COLO668 (cell line): ENCODE data around the gene MIPOL1.
"Not testable (repeated sequence)": the region's sequence is repeated elsewhere in the genome, so short reads cannot be mapped to it uniquely, and the experiment has no call there.

Experiments
- DNase-seq: peaks from one replicate; lab custom pipeline; 2025; ENCODE audit not compliant: unreplicated experiment; lab: John Stamatoyannopoulos, UW

The MIPOL1 gene

GRCh38 chr14:37447883-37448391 is 250.2 kb downstream of the MIPOL1 start:
- DNase-seq: no peak

GRCh38 chr14:37452323-37452722 is 254.6 kb downstream of the MIPOL1 start:
- no peak for DNase-seq

DNA sequence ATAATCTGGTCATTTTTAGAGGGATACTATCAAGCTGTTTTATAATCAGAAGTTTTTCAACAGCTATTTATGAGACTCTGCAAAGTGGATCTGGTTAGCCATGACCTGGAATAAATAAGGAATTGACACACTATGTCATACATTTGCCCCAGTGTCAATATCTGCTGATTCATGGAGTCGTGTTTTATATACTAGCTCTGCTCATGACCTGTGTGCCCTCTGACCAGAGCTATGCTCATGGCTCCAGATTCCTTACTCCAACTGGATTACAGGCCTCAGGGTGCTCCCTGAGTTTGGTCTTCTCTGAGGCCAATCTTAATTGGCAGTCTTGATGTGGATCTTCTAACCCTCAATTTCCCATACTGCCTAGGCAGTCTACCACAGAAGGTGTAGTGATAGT is 256.2 kb downstream of the MIPOL1 start:
- DNase-seq: no peak

DNA sequence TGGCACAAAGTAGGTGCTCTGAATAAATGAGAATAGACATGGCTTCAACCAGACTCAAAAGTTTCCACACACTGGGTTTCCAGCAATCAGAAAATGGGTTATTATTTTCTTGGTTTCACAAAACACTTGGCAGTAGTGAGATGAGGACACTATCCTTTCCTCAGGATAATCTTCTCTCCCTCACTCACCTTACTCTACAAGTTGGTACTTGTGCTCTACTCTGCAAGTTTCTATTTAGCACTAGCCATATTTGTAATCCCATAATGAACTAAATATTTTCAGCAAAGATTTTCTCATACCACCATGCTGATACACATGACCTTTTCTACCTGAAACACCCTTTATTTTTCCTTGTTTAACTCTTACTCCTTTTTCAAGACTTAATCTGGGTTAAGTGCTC is 259.6 kb downstream of the MIPOL1 start:
- no peak for DNase-seq

GRCh38 chr14:37462426-37462825 is 264.7 kb downstream of the MIPOL1 start:
- DNase-seq: not testable (repeated sequence)

DNA sequence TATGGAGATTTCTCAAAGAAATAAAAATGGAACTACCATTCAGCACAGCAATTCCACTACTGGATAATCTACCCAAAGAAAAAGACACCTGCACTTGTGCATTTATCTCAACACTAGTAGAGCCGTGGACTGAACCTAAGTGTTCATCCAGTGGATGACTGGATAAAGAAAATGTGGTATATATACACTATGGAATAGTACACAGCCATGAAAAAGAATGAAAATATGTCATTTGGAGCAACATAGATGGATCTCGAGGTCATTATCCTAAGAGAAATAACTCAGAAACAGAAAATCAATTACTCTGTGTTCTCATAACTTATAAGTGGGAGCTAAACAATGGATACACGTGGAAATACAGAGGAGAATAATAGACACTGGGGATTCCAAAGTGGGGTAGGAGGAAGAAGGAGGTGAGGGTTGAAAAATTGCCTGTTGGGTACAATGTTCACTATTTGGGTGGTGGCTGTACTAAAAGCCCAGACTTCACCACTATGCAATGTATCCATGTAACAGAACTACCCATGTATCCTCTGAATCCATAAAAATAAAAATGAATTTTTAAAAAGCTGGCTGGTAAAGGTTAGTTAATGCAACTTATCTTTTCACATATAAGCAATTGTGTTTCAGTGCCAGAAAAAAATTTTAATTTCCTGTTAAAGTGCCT is 266.6 kb downstream of the MIPOL1 start:
- no peak for DNase-seq

DNA sequence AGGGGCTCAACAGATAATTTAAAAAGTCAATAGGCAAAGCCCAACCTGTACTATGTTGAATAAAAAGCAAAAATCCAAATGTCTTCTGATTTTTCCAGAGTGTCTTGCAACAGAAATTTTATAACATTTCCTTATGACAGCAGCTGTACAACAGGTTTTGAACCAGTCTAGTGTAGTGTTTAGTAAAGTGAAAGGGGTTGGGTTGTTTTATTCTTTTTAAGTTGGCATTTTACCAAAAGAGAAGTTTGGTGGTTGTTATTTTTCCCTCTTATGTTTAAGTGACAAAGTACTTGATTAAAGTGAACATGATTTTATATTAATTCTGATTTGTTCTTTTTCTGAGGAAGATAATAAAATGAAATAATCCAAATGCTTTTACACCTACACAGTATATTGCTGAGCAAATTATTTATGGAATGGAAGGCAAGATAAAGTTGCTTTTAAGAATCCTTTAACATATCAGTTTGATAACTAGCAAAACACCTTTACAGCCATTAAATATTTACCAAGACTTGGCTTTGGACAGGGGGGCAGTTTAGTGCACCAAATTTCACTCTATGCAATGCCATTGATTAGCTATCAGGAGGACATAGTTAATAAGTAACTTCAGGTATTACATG is 268.4 kb downstream of the MIPOL1 start:
- DNase-seq: no peak

GRCh38 chr14:37466623-37467088 is 268.9 kb downstream of the MIPOL1 start:
- DNase-seq: peak; percentile 22

- no peak for DNase-seq
Observed at GRCh38 chr14:37469650-37470049, 271.9 kb downstream of the MIPOL1 start.

DNA sequence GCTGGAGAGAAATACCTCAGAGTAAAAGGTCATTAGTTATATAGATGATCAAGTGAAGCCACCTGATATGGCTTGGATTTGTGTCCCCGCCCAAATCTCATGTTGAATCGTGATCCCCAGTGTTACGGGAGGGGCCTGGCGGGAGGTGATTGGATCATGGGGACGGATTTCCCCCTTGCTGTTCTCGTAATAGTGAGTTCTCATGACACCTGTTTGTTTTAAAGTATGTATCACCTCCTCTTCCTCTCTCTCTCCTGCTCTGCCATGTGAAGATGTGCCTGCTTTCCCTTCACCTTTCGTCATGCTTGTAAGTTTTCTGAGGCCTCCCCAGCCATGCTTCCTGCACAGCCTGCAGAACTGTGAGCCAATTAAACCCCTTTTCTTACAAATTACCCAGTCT is 272.5 kb downstream of the MIPOL1 start:
- DNase-seq: no peak

DNA sequence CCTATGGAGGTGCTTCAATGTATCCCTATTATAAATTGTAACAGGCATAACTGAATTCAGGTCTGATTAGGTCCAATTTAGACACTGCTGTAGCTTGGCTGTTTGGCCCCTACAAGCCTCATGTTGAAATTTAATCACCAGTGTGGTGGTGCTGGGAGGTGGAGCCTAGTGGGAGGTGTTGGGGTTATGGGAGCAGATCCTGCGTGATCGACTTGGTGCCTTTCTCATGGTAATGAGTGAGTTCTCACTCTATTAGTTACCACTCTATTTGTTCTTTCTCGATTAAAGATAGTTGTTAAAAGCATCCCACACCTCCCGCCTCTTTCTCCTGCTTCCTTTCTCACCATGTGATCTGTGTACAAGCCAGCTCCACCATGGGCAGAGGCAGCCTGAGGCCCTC is 275.2 kb downstream of the MIPOL1 start:
- DNase-seq: no peak

- DNase-seq: no peak
Observed at GRCh38 chr14:37474191-37474590, 276.5 kb downstream of the MIPOL1 start.

DNA sequence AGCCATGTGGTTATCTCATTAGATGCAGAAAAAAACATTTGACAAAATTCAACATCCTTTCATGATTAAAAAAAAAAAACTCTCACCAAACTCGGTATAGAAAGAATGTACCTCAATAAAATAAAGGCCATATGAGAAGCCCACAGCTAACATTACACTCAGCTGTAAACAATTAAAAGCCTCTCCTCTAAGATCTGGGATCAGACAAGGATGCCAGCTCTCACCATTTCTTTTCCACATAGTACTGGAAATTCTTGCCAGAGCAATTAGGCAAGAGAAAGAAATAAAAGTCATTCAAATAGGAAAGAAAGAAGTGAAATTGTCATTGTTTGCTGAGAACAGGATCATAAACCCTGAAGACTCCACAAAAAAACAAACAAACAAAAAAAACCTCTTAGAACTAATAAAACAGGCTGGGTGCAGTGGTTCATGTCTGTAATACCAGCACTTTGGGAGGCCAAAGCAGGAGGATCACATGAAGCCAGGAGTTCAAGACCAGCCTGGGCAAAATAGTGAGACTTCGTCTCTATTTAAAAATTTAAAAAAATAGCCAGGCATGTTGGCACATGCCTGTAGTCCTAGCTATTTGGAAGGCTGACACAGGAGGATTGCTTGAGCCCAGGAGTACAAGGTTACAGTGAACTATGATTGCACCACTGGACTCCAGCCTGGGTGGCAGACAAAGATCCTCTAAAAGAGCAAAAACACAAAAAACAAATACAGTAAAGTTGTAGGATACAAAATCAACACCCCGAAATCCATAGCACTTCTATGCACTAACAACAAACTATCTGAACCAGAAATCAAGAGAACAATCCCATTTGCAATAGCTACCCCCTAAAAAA is 282.9 kb downstream of the MIPOL1 start:
- no peak for DNase-seq

GRCh38 chr14:37482428-37482827 is 284.7 kb downstream of the MIPOL1 start:
- DNase-seq: no peak

GRCh38 chr14:37483672-37484071 is 285.9 kb downstream of the MIPOL1 start:
- DNase-seq: no peak

GRCh38 chr14:37490607-37491006 is 292.9 kb downstream of the MIPOL1 start:
- no peak for DNase-seq

- no peak for DNase-seq
Observed at GRCh38 chr14:37491076-37491475, 293.3 kb downstream of the MIPOL1 start.

GRCh38 chr14:37493606-37494005 is 295.9 kb downstream of the MIPOL1 start:
- DNase-seq: no peak

- no peak for DNase-seq
Observed at GRCh38 chr14:37497422-37497821, 299.7 kb downstream of the MIPOL1 start.

DNA sequence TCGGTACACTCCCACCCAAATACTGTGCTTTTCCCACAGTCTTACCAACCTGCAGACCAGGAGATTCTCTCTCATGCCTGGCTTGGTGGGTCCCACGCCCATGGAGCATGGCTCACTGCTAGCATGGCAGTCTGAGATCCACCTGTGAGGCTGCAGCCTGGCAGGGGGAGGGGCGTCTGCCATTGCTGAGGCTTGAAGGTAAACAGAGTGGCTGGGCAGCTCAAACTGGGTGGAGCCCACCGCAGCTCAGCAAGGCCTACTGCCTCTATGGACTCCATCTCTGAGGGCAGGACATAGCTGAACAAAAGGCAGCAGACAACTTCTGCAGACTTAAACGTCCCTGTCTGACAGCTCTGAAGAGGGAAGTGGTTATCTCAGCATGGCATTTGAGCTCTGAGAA is 304.1 kb downstream of the MIPOL1 start:
- no peak for DNase-seq

DNA sequence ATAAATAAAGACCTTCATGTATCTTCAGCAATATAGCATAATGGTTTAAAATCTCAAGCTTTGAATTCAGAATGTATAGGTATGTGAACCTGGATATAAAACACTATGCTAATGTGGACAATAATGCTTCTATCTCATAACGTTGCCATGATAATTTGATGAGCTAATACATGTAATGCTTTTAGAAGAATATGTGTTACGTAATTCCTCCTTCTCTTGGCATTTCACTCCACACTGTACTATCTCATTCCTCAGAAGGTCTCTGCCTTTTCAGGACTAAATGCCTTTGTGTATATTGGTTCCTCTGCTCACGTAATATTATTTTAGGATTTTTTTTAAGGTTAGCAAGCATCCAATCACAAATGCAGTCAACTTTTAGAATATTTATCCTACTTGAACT is 310.8 kb downstream of the MIPOL1 start:
- DNase-seq: no peak

DNA sequence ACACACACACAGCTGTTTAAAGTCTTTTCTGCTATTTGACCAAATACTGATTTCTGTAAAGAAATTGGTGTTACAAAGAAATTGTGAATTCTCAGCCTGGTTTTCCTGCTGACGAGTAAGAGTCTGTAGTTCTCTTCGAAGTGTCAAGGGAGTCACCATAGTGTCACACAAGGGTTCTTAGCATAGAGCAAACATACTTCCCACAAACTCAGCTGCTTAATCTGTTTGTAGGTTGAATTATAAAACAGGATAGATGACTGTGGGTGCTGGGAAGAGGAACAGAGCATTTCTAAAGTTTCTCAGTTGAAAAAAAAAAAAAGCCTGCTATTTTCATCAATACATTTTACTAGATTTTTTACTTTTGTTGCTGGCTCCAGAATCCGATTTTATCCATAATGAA is 314.4 kb downstream of the MIPOL1 start:
- DNase-seq: no peak
